ENCODE data around the gene MIEN1. TPM values are rescaled to one million over a fixed set of nuclear protein-coding genes. Genes with fewer than 3 reads are reported as not detected.
A peak's percentile ranks its signal among the peaks of the same experiment; 100 is the strongest.

Gene MIEN1, protein sequence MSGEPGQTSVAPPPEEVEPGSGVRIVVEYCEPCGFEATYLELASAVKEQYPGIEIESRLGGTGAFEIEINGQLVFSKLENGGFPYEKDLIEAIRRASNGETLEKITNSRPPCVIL
- total RNA-seq: 33.3 and 37.1 TPM in 2 replicates

DNA sequence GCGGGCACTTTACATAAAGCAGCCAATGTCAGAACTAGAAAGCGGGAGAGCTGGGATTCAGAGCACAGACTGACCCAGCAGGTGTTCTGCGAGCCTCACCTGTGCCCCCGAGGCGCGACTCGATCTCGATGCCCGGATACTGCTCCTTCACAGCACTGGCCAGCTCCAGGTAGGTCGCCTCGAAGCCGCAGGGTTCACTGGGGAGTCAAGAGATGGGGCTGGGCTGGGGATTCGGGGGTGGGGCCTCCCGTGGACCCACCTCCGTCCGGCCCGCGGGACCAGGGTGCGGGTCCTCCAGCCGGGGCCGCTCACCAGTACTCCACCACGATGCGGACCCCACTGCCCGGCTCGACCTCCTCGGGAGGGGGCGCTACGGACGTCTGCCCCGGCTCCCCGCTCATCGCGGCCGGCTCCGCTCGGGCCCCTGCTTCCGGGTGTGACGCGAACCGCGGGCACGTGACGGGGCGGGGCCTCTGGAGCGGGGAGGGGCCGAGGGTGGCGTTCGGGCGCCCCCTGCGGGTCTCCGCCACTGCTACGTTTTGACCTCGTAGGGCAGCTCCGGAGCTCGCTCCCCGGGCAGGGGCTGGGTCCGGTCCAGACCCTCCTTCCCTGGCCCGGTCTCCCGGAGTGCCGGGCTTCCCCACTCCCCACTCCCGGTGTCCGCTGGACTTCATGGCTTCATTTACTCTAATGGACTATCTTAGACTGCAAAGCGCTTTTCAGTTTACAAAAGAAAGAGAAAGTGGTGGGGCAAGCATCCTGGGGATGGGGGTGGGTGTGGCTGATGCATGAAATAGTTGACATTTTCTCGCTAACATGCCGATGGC is at the start of gene MIEN1:
Gene MIEN1, minus strand, starts transcription at position 438 of the 827 bp plus-strand sequence. Its CDS starts 37 bp downstream, at position 401.
- H3K27me3 Mint-ChIP-seq (ENCODE audit: insufficient read depth): peaks cover 7% of the 10 kb centered on the region
- H3K4me3 Mint-ChIP-seq: peak within 1 kb of the TSS; percentile 92
- intact Hi-C loops (cut with micrococcal nuclease): loop anchor here (1.0 kb wide), 8 partner anchors 8 to 324 kb away; partner anchors contain the start of genes IKZF3, MED24, PGAP3 and PSMD3
- H3K9me3 Mint-ChIP-seq: no peaks in the 10 kb centered on the region
- DNase-seq (ENCODE audit: low spot score): peak; percentile 90
- peaks cover 4% of the 10 kb centered on the region for H3K36me3 Mint-ChIP-seq (ENCODE audit: low read depth)
- peaks cover 11% of the 10 kb centered on the region for H3K4me1 Mint-ChIP-seq (ENCODE audit: low read depth)
- peak within 1 kb of the TSS; percentile 85 for H3K27ac Mint-ChIP-seq

DNA sequence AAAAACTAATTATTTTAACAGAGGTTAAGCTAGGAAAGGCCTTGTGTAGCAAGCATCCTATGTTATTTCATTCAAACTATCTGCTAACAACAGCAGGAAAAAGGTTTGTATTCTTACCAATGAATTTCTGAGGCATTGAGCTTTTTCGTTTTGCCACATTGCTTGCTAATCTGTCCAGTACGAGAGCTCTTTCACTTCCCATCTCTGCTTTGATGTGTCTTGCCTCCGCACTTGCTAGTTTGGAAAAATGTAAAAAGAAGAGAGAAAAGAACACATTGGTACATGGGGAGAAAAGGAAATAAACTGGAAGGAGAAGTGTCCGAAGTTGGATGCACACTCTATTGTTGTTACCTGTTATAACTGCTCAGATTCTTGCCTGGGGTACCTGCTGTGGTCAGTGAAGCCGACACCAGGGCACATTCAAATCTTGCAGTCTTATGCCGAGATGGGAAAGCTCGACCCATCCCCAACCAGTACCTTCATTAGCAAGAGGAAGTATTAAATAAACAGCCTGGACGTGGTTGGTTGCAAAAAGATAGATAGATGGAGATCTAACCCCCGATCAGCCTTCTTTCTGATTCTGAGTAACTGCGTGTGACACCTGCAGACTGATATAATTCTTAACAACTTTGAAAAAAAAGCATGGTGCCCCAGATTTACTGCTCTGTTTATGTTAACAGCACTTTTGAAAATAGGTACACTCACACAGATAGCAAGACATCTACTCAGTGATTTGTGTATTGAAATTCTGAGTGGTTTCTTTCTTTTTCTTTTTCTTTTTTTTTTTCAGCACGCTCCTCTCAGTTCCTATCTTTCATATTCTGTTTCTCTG is 47.4 kb upstream of the MIEN1 start:
- peaks cover 31% of the 10 kb centered on the region for H3K36me3 Mint-ChIP-seq (ENCODE audit: low read depth)
- intact Hi-C loops (cut with micrococcal nuclease): loop anchor here (1.0 to 10.0 kb wide), 3 partner anchors 7 to 787 kb away; partner anchors contain the start of gene CCR7
- no peaks in the 10 kb centered on the region for H3K27me3 Mint-ChIP-seq (ENCODE audit: insufficient read depth)
- H3K4me1 Mint-ChIP-seq (ENCODE audit: low read depth): peaks cover 76% of the 10 kb centered on the region
- peak overlapping the region; percentile 81 for H3K27ac Mint-ChIP-seq
- H3K9me3 Mint-ChIP-seq: no peaks in the 10 kb centered on the region
- peak overlapping the region; percentile 85 for H3K4me3 Mint-ChIP-seq
- DNase-seq (ENCODE audit: low spot score): no peak

DNA sequence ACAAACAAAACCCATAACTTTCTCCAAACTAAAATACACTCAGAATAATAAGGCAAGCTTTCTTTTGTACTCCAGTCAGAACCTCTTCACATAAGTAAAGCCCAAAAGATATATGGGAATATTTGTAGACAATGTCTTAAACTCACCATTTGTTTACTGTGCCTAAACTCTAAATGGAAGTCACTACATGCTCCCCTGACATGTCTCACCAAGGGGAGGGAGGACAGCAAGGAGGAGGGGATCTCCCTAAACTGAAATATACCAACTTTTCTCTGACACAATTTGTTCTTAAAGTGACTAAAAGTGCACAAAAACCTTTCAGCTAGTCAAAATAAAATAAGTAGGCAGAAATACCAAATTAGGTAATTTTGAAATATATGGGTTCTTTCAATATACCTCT is 45.9 kb upstream of the MIEN1 start:
- no peaks in the 10 kb centered on the region for H3K9me3 Mint-ChIP-seq
- DNase-seq (ENCODE audit: low spot score): no peak
- H3K36me3 Mint-ChIP-seq (ENCODE audit: low read depth): peaks cover 33% of the 10 kb centered on the region
- intact Hi-C loops (cut with micrococcal nuclease): loop anchor here (10.0 kb wide), 2 partner anchors 319 to 789 kb away; partner anchors contain the start of gene CCR7
- H3K4me3 Mint-ChIP-seq: peak overlapping the region; percentile 63
- H3K4me1 Mint-ChIP-seq (ENCODE audit: low read depth): peaks cover 76% of the 10 kb centered on the region
- H3K27me3 Mint-ChIP-seq (ENCODE audit: insufficient read depth): no peaks in the 10 kb centered on the region
- H3K27ac Mint-ChIP-seq: peak overlapping the region; percentile 67

DNA sequence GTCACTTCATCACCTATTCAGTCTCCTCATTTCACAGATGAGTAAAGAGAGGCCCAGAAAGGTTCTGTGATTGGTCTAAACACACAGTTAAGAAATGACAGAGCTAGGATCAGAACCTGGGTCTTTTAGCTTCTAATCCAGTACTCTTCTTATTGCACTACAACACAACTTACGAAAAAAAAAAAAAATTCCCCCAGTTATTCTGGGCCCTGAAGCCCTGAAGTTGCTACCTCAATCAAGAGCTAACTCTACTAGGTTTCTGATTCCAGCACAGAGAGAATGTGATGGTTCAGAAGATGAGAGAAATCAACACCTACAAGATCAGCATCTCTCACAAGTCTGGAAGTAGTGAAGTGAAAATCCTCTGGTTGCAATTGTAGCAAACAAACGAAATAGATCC is 44.7 kb upstream of the MIEN1 start:
- Mint-ChIP-seq H3K4me3 (no peak overlapping the region), H3K27ac (peak overlapping the region; percentile 42), H3K4me1 (ENCODE audit: low read depth) (peaks cover 79% of the 10 kb centered on the region), H3K27me3 (ENCODE audit: insufficient read depth) (no peaks in the 10 kb centered on the region), H3K36me3 (ENCODE audit: low read depth) (peaks cover 35% of the 10 kb centered on the region), H3K9me3 (no peaks in the 10 kb centered on the region)
- no peak for DNase-seq (ENCODE audit: low spot score)
- intact Hi-C loops (cut with micrococcal nuclease): loop anchor here (10.0 kb wide), 2 partner anchors 320 to 790 kb away; partner anchors contain the start of gene CCR7

DNA sequence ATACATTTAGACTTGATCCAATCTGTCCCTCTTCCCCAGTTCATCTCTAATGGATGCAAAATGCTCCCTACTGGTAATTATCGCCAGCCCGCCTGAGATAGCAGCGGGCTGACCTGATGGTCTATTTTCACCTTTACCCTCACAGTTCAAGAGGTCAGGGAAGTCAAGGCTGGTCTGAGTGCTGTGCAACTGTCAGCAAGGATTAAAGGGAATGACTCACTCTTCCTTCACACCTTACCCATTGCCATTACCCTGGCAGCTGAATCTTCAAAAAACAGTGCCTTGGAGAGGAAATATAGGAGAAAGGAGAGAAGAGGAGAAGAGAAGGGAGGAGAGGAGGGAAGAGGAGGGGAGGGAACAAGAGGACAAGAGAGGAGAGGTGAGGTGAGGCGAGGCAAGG is 43.7 kb upstream of the MIEN1 start:
- intact Hi-C loops (cut with micrococcal nuclease): loop anchor here (1.0 to 10.0 kb wide), 6 partner anchors 17 to 791 kb away; partner anchors contain the start of genes CCR7, LRRC3C, ORMDL3 and PSMD3
- peaks cover 35% of the 10 kb centered on the region for H3K36me3 Mint-ChIP-seq (ENCODE audit: low read depth)
- no peak for DNase-seq (ENCODE audit: low spot score)
- H3K27me3 Mint-ChIP-seq (ENCODE audit: insufficient read depth): no peaks in the 10 kb centered on the region
- H3K27ac Mint-ChIP-seq: peak overlapping the region; percentile 77
- H3K9me3 Mint-ChIP-seq: no peaks in the 10 kb centered on the region
- peak overlapping the region; percentile 78 for H3K4me3 Mint-ChIP-seq
- H3K4me1 Mint-ChIP-seq (ENCODE audit: low read depth): peaks cover 89% of the 10 kb centered on the region

DNA sequence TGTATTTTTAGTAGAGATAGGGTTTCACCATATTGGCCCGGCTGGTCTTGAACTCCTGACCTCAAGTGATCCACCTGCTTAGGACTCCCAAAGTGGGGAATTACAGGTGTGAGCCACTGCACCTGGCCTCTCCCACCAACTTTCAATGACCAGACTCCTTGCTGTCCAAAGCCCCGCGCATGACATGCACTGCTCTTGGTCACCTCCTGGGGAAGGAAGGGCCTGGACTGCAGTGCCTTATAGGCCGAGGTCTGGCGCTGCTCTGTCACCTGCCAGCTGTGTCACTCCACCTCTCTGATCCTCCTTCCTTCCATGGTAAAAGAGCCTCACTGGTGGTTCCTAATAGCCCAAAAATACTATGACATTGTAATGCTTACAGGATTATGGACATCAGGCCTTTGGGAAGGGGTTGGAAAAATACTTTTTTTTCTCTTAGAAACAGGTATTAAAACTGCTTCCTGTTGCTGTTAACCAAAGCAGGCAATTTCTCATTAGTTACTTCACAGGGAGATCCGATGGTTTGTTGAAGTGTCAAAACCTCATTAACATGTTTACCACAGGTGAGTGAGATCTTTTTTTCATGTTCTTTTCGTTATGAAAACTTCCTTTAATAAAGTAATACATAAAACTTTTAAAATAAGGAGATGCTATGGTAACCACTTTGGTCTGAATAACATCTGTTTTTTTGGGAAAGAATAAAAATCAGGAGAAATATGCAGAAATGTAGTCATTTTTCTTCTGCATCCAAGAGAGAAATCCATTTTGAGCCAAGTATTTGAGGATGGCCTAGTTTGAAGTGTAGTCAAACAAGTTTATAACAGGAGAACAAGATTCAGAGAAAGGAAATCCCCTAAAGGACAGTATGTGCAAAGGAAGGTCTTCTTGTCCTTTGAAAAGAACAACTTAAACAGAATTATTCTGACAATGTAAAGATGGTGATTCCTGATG is 42.9 kb upstream of the MIEN1 start:
- H3K27ac Mint-ChIP-seq: peak overlapping the region; percentile 55
- intact Hi-C loops (cut with micrococcal nuclease): loop anchor here (5.0 to 10.0 kb wide), 5 partner anchors 154 to 792 kb away; partner anchors contain the start of genes CCR7, LRRC3C, ORMDL3 and PSMD3

DNA sequence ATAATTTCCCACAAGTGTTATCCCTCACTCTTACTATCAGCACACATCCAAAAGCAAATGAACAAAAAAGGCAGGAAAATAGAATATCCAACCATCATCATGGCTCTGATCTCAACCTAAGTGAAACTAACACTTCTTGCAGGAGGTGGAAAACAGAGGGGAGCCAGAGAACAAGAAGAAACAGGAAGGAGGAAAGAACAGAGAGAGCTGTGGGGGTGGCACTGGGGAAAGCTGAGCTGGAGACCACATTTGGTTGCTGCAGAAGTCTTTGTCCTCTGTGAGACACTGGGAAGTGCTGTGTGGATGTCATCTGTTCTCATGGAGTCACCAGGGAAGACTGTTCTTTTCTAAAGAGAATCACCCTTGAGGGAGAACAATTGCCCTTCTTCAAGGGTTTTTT is 42.1 kb upstream of the MIEN1 start:
- H3K9me3 Mint-ChIP-seq: no peaks in the 10 kb centered on the region
- no peak for DNase-seq (ENCODE audit: low spot score)
- H3K4me1 Mint-ChIP-seq (ENCODE audit: low read depth): peaks cover 95% of the 10 kb centered on the region
- intact Hi-C loops (cut with micrococcal nuclease): loop anchor here (5.0 to 10.0 kb wide), 5 partner anchors 155 to 792 kb away; partner anchors contain the start of genes CCR7, LRRC3C, ORMDL3 and PSMD3
- H3K36me3 Mint-ChIP-seq (ENCODE audit: low read depth): peaks cover 42% of the 10 kb centered on the region
- H3K27me3 Mint-ChIP-seq (ENCODE audit: insufficient read depth): no peaks in the 10 kb centered on the region
- peak overlapping the region; percentile 49 for H3K4me3 Mint-ChIP-seq
- peak overlapping the region; percentile 29 for H3K27ac Mint-ChIP-seq

More for the DNA sequence above, 42.9 kb upstream of the MIEN1 start:
- no peak for DNase-seq (ENCODE audit: low spot score)
- Mint-ChIP-seq H3K4me3 (peak overlapping the region; percentile 43), H3K9me3 (no peaks in the 10 kb centered on the region), H3K27me3 (ENCODE audit: insufficient read depth) (no peaks in the 10 kb centered on the region), H3K4me1 (ENCODE audit: low read depth) (peaks cover 95% of the 10 kb centered on the region), H3K36me3 (ENCODE audit: low read depth) (peaks cover 41% of the 10 kb centered on the region)

DNA sequence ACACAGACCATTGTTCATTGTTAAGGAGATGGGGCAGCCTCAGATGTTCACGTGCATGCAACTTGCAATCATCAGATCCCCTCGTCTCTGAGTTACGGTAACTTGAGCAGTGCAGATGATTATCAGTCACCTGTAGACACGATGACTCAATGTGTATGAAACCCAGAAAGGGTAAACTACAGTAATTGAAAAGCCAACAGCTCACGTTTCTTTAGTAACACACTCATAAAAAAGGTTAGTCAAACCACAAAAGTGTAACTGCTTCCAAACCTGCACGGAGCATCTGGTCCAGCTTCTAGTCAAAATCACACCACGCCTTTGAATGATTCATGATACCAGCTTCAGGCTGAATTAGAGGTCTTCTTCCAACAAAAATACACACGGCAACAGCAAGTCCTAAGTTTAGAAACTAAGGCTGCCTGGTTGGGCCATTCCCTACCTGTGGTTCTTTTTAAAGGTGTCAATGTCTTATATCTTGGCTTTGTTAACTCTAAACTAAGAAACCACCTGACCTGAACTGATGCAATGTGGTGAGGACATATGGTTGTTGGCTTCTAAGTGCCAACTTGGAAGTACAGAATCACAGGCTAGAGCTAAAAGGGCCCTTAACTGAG is 39.7 kb upstream of the MIEN1 start:
- peak overlapping the region; percentile 56 for H3K27ac Mint-ChIP-seq
- no peaks in the 10 kb centered on the region for H3K9me3 Mint-ChIP-seq
- H3K4me1 Mint-ChIP-seq (ENCODE audit: low read depth): peaks cover 93% of the 10 kb centered on the region
- peak; percentile 63 for DNase-seq (ENCODE audit: low spot score)
- no peaks in the 10 kb centered on the region for H3K27me3 Mint-ChIP-seq (ENCODE audit: insufficient read depth)
- intact Hi-C loops (cut with micrococcal nuclease): loop anchor here (1.0 to 10.0 kb wide), 12 partner anchors 8 to 795 kb away; partner anchors contain the start of genes CCR7, LRRC3C, ORMDL3 and PSMD3
- H3K36me3 Mint-ChIP-seq (ENCODE audit: low read depth): peaks cover 57% of the 10 kb centered on the region
- H3K4me3 Mint-ChIP-seq: peak overlapping the region; percentile 38

DNA sequence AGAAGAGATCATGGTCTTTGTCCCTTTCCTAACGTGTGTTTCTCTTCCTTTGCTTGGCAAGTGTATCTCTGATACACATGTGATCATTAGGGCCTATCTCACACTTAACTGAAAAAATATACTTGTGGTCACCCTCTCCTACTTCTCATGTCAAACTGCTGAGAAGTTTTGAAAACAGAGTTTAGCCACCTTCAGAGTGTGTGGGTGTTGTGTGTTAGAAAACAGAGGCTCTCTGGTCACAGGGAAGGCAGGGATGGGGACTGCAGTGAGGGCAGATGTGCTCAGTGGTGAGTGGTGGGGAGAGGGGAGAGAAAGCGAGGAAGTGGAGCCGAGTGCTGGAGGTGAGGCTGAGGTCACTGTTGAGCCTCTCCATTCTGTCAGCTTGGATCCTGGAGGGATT is 36.8 kb upstream of the MIEN1 start:
- intact Hi-C loops (cut with micrococcal nuclease): no loop called here
- Mint-ChIP-seq H3K9me3 (peaks cover 3% of the 10 kb centered on the region), H3K27me3 (ENCODE audit: insufficient read depth) (no peaks in the 10 kb centered on the region), H3K27ac (peak overlapping the region; percentile 71), H3K36me3 (ENCODE audit: low read depth) (peaks cover 61% of the 10 kb centered on the region), H3K4me3 (peak overlapping the region; percentile 8), H3K4me1 (ENCODE audit: low read depth) (peaks cover 79% of the 10 kb centered on the region)
- DNase-seq (ENCODE audit: low spot score): no peak

DNA sequence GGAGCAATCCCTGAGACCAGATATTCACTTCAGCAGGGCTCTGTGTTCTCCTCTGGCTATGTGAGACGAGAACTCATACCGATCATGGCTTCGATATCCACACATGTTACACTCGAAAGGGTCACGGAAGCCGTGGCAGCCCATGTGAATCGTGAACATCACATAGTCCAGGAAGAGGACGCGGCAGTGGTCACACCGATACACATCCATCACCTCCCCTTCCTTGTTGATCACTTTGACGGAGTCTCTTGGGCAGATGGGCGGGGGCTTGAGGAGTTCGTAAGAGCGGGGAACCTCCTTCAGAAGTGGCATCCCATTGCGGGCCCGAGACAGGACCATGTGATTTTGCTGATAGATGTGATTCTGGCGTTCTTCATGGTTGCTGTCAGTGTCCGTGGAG is 35.4 kb upstream of the MIEN1 start:
- Mint-ChIP-seq H3K27ac (no peak overlapping the region), H3K4me3 (no peak overlapping the region), H3K36me3 (ENCODE audit: low read depth) (peaks cover 57% of the 10 kb centered on the region), H3K9me3 (peaks cover 3% of the 10 kb centered on the region), H3K4me1 (ENCODE audit: low read depth) (peaks cover 67% of the 10 kb centered on the region), H3K27me3 (ENCODE audit: insufficient read depth) (no peaks in the 10 kb centered on the region)
- DNase-seq (ENCODE audit: low spot score): no peak
- intact Hi-C loops (cut with micrococcal nuclease): no loop called here

DNA sequence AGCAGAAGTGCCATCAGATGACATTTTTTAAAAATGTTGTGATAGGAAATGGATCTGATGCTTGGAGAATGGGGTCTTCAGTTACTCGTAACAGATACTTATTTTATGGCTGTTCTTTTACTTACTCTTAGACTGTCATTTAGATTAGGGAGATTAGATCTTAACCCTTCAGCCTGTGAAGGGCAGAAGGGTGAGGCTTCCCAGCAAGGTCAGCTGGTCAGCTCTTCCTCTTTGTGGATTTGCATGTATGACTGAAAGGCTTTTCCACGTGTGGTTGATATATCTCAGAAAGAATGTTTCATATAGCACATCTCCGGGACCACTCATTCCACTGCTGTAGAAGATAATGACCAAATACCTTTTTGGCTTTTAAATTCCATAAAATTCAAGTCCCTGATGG is 34.8 kb upstream of the MIEN1 start:
- no peaks in the 10 kb centered on the region for H3K27me3 Mint-ChIP-seq (ENCODE audit: insufficient read depth)
- peaks cover 59% of the 10 kb centered on the region for H3K36me3 Mint-ChIP-seq (ENCODE audit: low read depth)
- no peak for DNase-seq (ENCODE audit: low spot score)
- no peak overlapping the region for H3K4me3 Mint-ChIP-seq
- intact Hi-C loops (cut with micrococcal nuclease): no loop called here
- H3K9me3 Mint-ChIP-seq: peaks cover 3% of the 10 kb centered on the region
- H3K4me1 Mint-ChIP-seq (ENCODE audit: low read depth): peaks cover 61% of the 10 kb centered on the region
- no peak overlapping the region for H3K27ac Mint-ChIP-seq
